Thyroid gland (tissue), 4 donors: ENCODE results near the gene EXOC1.

Experiments used
- CTCF ChIP-seq, 6 experiments: fragments of 200-600 bp in 3 of 6; fragments of 450-650 bp in 3 of 6; sonication (generic) in 3 of 6; IDR thresholded peaks; one replicate each; pipeline ENCODE4 v1.5.1; 2016 to 2019; ENCODE audit warnings: antibody characterized with exemption in 6 of 6, mild to moderate bottlenecking in 2 of 6, inconsistent platforms in 1 of 6, moderate library complexity in 1 of 6
- POLR2A ChIP-seq, 2 donors: fragments of 450-650 bp; IDR thresholded peaks; one replicate each; pipeline ENCODE4 v1.6.1; 2017; ENCODE audit warnings: antibody characterized with exemption in 2 of 2, mild to moderate bottlenecking in 2 of 2, moderate library complexity in 1 of 2

- TF ChIP-seq CTCF (IDR thresholded peaks at IDR 0.05) (no peak), POLR2A (IDR thresholded peaks at IDR 0.05) (no peak)
Observed at GRCh38 chr4:55931833-55932232, 78.4 kb downstream of the EXOC1 start.
